ENCODE measurements around the gene CCDC171. TPM values are rescaled to one million over a fixed set of nuclear protein-coding genes. Genes with fewer than 3 reads are reported as not detected.

CCDC171 gene
- total and polyA plus RNA-seq, 4 donors, result 0.13 to 1.1 (median 0.43) TPM

DNA sequence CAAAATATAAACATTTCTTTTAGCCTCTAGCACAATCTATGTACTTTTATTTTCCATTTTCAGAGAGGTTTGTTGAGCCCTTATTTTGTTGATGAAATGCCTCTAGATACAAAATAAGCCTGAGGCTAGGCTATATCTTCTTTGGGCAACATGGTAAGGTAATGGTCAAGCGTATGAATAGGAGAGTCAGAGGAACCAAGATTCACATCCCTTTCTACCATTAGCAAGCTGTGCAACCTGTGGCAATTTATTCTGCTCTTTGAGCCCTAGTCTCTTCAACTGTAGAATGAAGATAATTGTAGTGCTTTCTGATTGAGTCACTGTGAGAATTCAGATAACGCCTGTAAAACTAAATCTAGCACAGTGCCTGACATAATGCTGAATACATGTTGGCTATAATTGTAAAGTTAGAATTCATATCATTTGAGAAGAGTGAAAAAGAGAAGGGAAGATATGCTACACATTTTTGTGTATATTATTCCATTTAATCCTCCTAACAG is 412.5 kb downstream of the CCDC171 start:
- WGBS, result 91% methylated on average over 2 of the region's 2 CpGs
- no peaks in the 10 kb centered on the region for H3K36me3 ChIP-seq (ENCODE audit: control insufficient read depth in 4 of 4, insufficient read depth in 3 of 4, low read depth in 1 of 4, low read length in 3 of 4)
- H3K27ac ChIP-seq (ENCODE audit: low read depth in 1 of 2, low read length in 2 of 2), result no peak overlapping the region
- no peak for TF ChIP-seq TAF1 (conservative IDR thresholded peaks at IDR 0.05)
- no peak for TF ChIP-seq JUND (IDR thresholded peaks at IDR 0.05)
- no peak for TF ChIP-seq HNF4A (conservative IDR thresholded peaks at IDR 0.05)
- TF ChIP-seq SP1 (IDR thresholded peaks at IDR 0.05), result no peak
- TF ChIP-seq NR2F2 (IDR thresholded peaks at IDR 0.05), result no peak
- TF ChIP-seq GABPA (IDR thresholded peaks at IDR 0.05 in 1 of 2, conservative IDR thresholded peaks at IDR 0.05 in 1 of 2), result no peak
- TF ChIP-seq, protein P1, sequence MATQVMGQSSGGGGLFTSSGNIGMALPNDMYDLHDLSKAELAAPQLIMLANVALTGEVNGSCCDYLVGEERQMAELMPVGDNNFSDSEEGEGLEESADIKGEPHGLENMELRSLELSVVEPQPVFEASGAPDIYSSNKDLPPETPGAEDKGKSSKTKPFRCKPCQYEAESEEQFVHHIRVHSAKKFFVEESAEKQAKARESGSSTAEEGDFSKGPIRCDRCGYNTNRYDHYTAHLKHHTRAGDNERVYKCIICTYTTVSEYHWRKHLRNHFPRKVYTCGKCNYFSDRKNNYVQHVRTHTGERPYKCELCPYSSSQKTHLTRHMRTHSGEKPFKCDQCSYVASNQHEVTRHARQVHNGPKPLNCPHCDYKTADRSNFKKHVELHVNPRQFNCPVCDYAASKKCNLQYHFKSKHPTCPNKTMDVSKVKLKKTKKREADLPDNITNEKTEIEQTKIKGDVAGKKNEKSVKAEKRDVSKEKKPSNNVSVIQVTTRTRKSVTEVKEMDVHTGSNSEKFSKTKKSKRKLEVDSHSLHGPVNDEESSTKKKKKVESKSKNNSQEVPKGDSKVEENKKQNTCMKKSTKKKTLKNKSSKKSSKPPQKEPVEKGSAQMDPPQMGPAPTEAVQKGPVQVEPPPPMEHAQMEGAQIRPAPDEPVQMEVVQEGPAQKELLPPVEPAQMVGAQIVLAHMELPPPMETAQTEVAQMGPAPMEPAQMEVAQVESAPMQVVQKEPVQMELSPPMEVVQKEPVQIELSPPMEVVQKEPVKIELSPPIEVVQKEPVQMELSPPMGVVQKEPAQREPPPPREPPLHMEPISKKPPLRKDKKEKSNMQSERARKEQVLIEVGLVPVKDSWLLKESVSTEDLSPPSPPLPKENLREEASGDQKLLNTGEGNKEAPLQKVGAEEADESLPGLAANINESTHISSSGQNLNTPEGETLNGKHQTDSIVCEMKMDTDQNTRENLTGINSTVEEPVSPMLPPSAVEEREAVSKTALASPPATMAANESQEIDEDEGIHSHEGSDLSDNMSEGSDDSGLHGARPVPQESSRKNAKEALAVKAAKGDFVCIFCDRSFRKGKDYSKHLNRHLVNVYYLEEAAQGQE (IDR thresholded peaks at IDR 0.05), result no peak
- TF ChIP-seq, protein P2, sequence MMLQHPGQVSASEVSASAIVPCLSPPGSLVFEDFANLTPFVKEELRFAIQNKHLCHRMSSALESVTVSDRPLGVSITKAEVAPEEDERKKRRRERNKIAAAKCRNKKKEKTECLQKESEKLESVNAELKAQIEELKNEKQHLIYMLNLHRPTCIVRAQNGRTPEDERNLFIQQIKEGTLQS (IDR thresholded peaks at IDR 0.05), result no peak
- H3K9me3 ChIP-seq (ENCODE audit: control insufficient read depth in 4 of 4, low read length in 3 of 4), result no peaks in the 10 kb centered on the region
- no peak for DNase-seq (ENCODE audit: low spot score)
- H3K4me3 ChIP-seq (ENCODE audit: low read depth in 1 of 3, low read length in 3 of 3), result no peak overlapping the region
- no peaks in the 10 kb centered on the region for H3K4me1 ChIP-seq (ENCODE audit: control insufficient read depth in 4 of 4, insufficient read depth in 4 of 4, low read length in 3 of 4)
- H3K9ac ChIP-seq (ENCODE audit: low read depth in 1 of 2, low read length in 2 of 2), result no peak overlapping the region
- H3K27me3 ChIP-seq (ENCODE audit: control insufficient read depth in 4 of 4, insufficient read depth in 4 of 4, low read length in 3 of 4), result no peaks in the 10 kb centered on the region

DNA sequence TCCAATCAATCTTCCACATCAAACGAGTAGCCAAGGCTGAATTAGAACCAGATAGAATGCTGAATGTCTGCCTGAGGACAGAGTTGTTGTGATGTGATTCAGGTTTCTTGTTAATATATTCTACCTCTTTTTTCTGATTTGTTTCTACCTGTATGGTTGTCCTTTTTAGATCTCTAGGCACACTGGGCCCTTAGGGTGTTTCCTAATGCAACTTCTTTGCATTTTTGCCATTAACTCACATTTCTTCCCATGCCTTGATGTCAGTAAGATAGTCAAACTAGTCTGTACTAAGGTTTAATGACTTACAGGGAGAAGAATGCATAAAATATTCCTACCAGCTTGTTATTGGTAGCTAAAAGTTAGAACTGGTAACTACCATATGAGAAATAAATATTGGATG is 413.6 kb downstream of the CCDC171 start:
- Histone ChIP-seq H3K4me1 (ENCODE audit: control insufficient read depth in 4 of 4, insufficient read depth in 4 of 4, low read length in 3 of 4) (no peaks in the 10 kb centered on the region), H3K4me3 (ENCODE audit: low read depth in 1 of 3, low read length in 3 of 3) (no peak overlapping the region), H3K9ac (ENCODE audit: low read depth in 1 of 2, low read length in 2 of 2) (no peak overlapping the region), H3K36me3 (ENCODE audit: control insufficient read depth in 4 of 4, insufficient read depth in 3 of 4, low read depth in 1 of 4, low read length in 3 of 4) (no peaks in the 10 kb centered on the region), H3K27me3 (ENCODE audit: control insufficient read depth in 4 of 4, insufficient read depth in 4 of 4, low read length in 3 of 4) (no peaks in the 10 kb centered on the region), H3K9me3 (ENCODE audit: control insufficient read depth in 4 of 4, low read length in 3 of 4) (no peaks in the 10 kb centered on the region), H3K27ac (ENCODE audit: low read depth in 1 of 2, low read length in 2 of 2) (no peak overlapping the region)
- WGBS, result 81% methylated on average over 1 of the region's 1 CpG
- no peak for DNase-seq (ENCODE audit: low spot score)
- TF ChIP-seq, protein P3, sequence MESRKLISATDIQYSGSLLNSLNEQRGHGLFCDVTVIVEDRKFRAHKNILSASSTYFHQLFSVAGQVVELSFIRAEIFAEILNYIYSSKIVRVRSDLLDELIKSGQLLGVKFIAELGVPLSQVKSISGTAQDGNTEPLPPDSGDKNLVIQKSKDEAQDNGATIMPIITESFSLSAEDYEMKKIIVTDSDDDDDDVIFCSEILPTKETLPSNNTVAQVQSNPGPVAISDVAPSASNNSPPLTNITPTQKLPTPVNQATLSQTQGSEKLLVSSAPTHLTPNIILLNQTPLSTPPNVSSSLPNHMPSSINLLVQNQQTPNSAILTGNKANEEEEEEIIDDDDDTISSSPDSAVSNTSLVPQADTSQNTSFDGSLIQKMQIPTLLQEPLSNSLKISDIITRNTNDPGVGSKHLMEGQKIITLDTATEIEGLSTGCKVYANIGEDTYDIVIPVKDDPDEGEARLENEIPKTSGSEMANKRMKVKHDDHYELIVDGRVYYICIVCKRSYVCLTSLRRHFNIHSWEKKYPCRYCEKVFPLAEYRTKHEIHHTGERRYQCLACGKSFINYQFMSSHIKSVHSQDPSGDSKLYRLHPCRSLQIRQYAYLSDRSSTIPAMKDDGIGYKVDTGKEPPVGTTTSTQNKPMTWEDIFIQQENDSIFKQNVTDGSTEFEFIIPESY (IDR thresholded peaks at IDR 0.05), result no peak
- TF ChIP-seq, protein P4, sequence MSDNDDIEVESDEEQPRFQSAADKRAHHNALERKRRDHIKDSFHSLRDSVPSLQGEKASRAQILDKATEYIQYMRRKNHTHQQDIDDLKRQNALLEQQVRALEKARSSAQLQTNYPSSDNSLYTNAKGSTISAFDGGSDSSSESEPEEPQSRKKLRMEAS (IDR thresholded peaks at IDR 0.05), result no peak
- no peak for TF ChIP-seq HNF4G (IDR thresholded peaks at IDR 0.05)
- TF ChIP-seq RAD21 (IDR thresholded peaks at IDR 0.05), result no peak
- no peak for TF ChIP-seq YY1 (IDR thresholded peaks at IDR 0.05)
- no peak for TF ChIP-seq FOXA2 (IDR thresholded peaks at IDR 0.05)
- TF ChIP-seq EGR1 (IDR thresholded peaks at IDR 0.05; ENCODE audit: low read depth in 2 of 2), result no peak
- no peak for TF ChIP-seq HNF4A (conservative IDR thresholded peaks at IDR 0.05)
- TF ChIP-seq TAF1 (conservative IDR thresholded peaks at IDR 0.05), result no peak
- TF ChIP-seq, protein P5, sequence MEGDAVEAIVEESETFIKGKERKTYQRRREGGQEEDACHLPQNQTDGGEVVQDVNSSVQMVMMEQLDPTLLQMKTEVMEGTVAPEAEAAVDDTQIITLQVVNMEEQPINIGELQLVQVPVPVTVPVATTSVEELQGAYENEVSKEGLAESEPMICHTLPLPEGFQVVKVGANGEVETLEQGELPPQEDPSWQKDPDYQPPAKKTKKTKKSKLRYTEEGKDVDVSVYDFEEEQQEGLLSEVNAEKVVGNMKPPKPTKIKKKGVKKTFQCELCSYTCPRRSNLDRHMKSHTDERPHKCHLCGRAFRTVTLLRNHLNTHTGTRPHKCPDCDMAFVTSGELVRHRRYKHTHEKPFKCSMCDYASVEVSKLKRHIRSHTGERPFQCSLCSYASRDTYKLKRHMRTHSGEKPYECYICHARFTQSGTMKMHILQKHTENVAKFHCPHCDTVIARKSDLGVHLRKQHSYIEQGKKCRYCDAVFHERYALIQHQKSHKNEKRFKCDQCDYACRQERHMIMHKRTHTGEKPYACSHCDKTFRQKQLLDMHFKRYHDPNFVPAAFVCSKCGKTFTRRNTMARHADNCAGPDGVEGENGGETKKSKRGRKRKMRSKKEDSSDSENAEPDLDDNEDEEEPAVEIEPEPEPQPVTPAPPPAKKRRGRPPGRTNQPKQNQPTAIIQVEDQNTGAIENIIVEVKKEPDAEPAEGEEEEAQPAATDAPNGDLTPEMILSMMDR (IDR thresholded peaks at IDR 0.05; ENCODE audit: low read depth, low read length, missing input control), result no peak
- no peak for TF ChIP-seq NR2F2 (IDR thresholded peaks at IDR 0.05)
- TF ChIP-seq JUND (IDR thresholded peaks at IDR 0.05), result no peak
- no peak for TF ChIP-seq SP1 (IDR thresholded peaks at IDR 0.05)

Measured in liver (tissue), 9 donors.